ENCODE measurements around the gene APOL3.
"Not testable (repeated sequence)": the region's sequence is repeated elsewhere in the genome, so short reads cannot be mapped to it uniquely, and the experiment has no call there.

The APOL3 gene

DNA sequence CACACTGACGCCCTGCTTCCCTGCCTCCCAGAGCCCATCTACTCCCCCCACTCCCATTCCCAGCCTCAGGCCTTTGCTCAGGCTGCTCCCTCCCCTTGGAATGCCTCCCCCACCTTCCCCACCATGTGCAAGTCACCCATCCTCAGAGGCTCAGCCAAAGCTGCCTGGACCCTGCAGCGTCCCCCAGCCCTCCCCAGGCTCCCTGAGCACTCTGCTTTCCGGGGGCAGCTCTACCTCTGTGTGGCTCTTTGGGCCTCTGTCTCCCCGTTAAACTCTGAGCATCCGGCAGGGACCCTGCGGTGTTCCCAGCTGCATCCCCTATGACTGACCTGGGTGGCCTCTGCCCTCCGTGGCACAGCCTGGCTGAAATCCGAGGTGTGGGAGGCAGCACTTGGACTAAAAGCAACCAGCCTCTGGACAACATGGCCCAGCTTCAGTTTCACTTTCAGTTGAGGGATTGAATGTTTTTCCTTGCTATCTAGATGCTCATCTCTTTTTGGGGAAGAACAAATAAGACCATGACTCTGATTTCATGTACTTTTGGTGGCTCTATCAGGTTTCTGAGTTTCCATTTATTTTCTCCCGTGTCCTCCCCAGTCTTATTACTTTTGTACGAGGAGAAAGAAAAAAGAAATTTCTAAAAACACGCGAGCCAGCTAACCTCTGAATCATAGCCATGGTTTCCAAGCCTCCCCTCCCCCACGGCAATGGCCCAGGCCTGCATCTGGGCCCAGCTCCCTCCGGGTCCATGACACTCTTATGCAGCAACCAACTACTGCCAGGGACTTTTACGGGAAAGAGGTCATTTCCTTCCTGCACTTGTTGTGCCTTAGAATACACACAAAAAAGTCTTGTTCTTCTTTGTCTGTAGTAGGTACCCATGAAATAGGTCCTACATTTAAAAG is 3.8 kb downstream of the APOL3 start:
- no peak for DNase-seq

DNA sequence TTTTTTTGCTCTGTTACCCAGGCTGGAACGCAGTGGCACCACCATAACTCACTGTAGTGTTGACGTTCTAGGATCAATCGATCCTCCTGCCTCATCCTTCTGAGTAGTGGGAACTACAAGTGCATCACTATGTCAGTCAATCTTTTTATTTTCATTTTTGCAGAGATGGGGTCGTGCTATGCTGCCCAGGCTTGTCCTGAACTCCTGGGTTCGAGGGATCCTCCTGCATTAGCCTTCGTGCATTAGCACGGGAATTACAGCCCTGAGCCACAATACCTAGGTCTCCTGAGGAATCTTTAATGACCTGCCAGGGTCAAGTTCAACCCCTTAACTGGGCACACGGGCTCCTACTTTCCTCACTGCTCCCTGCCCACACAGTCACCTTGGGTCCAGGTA is 4.4 kb downstream of the APOL3 start:
- DNase-seq = no peak

DNA sequence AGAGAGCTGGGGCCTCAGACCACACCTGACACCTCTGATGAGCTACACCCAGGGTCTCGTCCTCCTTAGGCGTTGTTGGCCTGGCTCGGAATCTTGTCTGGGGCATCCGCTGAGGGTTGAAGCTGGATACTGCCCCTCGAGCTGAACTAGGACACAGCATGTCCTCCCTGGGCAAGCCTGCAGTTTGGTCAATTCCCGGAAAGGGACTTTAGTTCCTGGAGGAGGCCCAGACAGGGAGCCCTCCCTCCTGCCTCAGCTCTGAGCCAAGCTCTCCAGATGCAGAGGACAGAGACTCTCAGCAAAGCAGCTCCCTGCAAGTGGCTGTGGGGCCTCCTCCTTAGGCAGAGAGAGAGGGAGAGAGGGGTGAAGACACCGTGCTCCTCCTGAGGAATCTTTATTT is 4.9 kb downstream of the APOL3 start:
- no peak for DNase-seq

DNA sequence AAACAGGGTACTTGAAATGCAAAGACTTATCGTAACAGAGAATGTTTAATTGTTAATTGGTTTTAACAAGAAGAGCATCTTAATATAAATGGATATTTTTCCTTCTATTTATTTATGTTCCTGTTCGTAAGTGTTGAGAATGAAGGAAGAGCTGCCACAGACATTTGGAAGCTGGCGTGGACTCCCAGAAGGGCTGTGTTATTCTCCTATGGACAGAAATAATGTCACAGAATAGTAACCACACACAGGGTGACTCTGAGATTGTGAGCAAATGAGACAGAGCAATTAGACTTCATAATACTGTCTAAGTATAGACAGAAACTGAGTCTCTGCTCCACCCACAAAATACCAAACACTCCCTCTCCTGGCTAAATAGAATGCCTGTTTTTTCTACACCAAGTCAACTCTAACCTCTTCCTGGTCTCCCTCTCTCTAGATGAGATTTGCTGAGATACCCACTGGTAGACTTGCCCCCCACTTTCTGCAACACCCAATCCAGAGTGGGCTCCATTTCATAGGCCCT is 6.1 kb downstream of the APOL3 start:
- DNase-seq = no peak

DNA sequence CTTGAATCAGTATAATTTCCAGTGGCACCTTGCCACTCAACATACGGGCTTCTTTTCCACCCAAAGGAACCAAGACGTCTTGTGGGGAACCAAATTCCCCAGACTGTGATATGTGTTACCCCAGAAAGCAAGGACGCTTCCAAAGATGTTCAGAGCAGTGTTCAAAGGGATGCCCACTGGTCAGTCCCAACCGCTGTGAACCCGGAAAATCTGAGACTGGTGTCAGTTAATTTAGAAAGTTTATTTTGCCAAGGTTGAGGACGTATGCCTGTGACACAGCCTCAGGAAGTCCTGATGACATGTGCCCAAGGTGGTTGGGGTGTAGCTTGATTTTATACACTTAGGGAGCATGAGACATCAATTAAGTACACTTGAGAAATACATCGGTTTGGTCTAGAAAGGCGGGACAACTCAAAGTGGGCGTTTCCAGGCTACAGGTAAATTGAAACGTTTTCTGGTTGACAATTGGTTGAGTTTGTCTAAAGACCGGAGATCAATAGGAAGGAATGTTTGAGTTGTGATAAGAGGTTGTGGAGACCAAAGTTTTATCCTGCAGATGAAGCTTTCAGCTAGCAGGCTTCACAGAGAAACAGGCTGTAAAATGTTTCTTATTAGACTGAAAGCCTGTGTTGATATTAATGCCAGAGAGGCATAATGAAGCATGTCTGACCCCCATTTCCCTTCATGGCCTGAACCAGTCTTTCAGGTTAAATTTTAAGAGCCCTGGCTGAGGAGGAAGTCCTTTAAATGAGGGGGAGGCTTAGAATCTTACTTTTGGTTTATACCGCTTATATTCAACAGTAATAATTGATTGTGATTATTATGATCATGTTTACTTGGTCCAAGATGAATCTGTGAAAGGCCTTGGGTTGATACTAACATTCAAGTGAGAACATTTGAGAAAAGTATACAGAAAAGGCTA is 6.8 kb downstream of the APOL3 start:
- DNase-seq = no peak

DNA sequence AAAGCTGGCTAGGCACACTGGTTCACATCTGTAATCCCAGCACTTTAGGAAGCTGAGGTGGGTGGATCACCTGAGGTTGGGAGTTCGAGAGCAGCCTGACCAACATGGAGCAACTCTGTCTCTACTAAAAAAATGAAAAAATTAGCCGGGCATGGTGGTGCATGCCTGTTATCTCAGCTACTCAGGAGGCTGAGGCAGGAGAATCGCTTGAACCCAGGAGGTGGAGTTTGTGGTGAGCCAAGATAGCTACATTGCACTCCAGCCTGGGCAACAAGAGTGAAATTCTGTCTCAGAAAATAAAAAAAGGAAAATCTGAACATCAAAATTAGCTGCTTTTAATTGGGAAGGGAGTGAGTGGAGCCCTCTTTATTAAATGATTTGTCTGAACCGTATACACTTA is 7.7 kb downstream of the APOL3 start:
- not testable (repeated sequence) for DNase-seq

DNA sequence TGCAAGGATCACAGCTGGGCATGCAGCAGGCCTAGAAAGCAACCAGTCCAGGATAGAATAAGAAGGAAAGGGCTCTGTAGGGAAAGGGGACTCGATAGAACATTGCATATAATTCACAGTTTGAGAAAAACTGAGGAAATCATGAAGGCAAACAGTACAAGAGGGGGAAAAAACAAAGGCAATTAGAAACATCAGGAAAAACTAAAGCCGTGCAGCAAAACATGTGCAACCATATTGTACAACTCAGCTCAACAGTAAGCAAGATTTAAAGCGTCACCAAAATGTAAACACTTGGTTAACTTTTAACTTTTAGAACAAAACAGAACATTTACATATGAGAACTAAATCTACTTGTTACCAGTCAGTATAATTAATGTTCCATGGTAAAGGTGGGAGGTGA is 8.5 kb downstream of the APOL3 start:
- DNase-seq = no peak

DNA sequence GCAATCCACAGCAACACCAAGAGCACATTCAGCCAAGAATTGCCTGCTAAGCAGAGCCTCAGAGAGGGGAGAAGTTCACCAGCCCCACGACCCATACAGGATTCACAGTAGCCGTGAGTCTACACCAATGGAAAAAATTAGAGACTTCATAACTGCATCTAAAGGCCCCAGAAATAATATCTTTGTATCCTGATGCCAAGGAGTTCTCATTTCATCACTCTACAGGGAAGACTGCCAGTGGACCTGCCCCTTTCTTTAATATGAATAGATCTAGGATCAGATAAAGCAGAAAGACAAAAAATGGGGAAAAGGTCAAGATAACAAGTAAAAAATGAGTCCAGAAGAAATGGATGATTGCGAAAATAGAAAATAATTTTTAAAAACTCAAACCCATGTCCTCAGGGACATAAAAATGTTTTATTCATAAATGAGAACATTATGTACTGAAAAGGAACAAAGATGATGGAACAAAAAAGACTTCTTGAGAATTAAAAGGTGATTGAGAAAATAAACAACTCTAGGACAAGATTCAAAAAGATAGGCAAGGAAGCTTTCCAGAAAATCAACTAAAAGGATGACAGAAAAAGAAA is 9.5 kb downstream of the APOL3 start:
- DNase-seq = no peak

DNA sequence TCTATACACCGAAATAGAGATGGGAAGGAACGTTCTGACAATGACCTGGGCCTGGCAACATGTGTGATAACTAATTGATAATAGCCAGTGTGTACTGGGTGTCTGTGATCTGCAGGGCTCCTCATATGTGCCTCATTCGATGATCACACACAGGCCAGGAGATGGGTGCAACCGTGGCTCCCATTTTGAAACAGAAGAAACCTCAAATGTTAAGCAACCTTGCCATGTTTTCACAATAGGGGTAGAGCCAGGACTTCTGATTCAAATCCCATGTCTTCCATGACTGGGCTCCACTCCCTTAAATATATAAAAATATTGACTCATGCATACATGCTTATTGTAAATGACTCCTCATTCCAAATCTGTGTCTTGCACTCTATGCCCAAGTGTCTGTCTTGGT is 11.1 kb downstream of the APOL3 start:
- no peak for DNase-seq

DNA sequence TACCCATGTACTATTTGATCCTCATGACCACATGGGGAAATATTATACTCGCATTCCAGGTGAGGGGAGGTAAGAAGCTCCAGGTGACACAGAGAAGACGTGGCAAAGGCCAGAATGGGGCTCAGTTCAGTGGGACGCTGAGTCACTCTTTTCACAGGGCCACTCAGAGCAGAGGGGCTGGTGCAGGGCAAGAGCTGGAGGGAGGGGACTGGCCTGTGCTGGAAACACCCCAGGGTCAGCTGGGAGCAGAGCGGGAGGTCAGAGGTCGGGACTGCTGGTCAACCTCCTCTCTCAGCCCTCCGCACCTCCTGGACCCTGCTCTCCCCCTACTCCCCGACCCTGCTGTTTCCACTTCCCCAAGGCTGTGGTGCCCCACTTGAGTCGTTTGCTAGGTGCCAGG is 12.1 kb downstream of the APOL3 start:
- DNase-seq = no peak

DNA sequence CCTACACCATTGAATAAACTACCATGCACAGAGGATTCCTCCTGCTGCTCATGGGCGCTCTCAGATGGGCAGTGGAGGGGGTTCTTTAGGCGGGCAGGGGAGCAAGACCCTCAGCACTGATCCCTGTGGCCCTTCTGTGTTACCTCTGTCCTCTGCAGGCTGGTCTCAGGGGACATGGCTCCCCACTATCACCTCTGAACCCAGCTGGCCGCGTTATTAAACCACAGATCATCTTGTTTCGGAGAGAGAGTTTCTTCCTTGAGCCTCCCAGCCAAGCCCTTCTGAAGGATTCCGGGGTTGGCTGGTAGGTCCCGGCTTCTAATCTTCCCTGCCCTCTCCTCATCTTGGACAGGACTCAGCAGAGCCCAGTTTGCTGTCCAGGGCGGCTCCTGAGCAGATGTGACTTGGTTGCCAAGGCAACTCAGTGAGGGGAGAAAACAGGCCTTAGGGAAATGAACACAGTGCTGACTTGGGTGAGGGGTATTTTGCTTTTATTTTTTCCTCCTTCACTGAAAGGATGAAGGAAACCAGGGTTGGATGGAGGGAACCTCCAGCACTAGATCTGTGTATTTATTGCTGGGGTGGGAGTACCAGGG is 13.3 kb downstream of the APOL3 start:
- no peak for DNase-seq

DNA sequence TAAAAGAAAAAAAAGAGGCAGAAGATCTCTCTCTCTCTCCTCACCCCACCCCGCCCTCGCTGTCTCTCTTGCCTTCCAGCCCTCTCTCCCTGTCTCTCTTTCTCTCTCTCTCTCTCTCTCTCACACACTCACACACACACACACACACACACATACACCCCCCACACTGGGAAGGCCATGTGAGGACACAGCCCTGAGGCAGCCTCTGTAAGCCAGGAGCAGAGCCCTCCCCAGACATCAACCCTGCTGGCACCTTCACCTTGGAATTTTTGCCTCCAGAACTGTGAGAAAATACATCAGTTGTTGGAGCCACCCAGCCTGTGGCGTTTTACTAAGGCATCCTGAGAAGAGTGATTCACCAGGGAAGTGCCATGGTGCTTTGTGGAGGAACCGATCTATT is 14.7 kb downstream of the APOL3 start:
- DNase-seq = no peak

DNA sequence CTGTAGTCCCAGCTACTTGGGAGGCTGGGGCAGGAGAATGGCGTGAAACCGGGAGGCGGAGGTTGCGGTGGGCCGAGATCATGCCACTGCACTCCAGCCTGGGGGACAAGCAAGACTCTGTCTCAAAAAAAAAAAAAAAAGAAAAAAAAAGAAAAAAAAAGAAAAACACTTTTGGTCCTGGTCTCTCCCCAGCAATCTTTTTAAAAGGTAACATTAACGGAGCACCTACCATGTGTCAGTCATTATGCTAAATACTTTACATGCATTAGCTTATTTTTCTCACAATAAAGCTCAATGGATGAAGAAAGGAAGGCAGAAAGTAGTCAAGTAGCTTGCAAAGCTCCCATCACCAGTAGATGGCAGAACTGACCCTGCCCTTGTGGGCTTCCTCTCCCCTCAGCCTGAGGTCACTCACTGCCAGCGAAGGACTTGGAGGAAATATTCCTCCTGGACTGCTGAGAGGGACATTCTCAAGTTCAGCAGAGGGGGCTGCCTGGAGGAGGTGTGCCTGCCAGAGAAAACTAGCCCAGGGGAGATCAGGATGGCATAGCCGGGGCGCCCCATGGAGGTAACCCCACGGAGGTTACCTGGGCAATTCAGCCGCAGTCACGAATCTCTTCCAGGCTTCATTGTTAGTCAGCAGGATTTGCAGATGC is 15.5 kb downstream of the APOL3 start:
- DNase-seq = peak; percentile 16

DNA sequence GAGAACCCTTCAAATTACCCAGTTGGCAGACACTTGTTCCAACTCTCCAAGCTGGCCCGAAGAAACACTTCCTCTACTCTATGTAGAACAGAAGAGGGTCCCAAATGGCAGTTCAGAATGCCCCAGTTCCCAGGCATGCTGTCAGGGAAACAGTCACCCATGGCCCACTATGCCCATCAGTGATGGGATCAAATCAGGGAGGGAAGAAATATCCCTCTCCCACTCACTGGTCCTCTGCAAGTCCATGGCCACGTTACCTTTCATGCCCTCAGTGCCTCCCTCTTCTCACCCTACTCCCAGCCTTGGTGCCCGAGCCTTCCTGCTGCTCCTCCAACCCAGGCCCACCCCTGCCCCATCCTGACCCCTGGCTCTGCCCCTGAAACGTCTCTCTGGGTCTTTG is 16.6 kb downstream of the APOL3 start:
- DNase-seq = no peak

DNA sequence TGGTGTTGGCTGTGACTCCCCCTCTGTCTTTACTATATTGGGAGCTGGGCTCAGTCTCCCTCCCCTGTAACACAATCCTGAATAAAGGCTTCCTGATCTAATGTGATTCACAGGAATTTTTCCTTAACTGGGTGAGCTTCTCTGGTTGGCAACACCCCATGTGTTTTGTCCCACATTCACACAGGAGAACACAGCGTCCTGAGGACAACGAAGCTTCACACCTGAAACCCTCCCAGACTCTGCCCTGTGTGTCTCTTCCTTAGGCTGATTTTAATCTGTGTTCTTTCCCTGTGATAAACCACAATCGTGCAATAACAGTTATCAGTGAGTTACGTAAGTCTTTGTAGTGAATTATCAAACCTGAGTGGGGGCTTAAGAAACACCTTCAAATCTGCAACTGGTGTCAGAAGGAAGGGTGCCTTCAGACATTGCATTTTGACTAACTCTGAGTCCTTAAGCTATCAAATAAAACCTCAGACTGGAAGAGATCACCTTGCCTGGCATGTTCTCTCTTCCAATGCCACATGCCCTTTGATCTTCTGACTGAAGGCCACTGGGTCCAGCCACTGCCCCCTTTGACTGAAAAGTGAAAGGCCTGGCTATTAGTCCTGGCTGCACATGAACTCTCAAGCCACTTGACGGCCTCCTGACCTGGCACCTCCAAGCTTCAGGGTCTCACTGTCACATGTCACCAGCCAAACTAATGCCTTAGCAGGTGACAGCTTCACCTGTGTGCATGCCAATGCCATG is 17.3 kb downstream of the APOL3 start:
- no peak for DNase-seq

DNA sequence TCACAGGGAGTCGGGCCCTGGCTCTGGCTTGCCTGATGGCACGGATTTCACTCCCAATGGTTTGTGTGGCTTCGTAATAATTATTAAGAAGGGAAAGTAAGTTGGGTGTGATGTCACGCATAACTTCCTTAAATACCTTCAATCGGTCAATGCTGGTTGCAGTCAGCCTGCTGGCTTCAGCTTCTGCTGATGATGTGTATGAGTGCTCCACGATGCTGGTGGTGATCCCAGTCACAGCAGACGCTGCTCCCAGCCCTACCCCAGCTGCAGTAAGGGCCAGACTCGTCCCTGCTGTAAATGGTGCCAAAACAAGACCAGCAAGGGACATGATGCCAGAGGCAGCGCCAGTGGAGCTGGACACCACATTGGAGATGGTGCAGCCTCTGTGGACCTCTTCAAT is 19.1 kb downstream of the APOL3 start:
- DNase-seq = no peak

DNA sequence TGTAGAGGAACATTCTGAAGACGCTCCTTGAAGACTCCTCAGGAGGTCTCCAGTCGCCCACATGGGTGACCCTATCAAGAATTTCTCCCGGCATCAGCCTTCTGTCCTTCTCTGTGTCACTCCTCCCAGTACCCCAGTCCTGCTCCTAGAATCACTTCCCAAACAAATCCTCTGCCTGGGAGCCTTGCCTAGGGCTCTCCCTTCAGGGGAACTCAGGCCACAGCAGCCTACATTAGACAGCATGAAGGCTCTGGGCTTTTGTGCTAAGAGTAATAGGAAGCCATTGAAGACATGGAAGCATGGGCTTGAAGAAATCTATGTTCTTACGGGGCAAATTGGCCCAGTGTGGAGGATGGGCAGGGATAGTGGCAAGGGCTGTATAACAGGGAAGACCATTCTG is 21.8 kb downstream of the APOL3 start:
- DNase-seq = not testable (repeated sequence)

DNA sequence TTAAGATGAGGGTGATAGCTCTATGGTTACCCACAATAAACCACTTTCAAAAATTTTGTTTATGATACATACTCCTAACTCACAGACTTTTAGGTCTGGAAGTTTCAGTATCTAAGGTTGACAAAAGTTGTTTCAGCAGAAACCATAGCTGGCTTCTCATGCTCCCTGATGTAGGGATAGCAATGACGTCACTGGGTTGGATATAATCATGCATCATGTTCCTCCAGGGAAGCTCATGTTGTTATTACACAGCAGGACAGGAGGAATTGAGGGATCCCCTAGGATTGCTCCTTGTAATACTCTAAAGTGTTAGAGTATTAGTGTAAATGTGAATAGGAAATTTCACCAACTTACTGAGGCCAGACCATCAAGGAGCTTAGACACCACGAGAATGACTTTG is 23.6 kb downstream of the APOL3 start:
- no peak for DNase-seq

DNA sequence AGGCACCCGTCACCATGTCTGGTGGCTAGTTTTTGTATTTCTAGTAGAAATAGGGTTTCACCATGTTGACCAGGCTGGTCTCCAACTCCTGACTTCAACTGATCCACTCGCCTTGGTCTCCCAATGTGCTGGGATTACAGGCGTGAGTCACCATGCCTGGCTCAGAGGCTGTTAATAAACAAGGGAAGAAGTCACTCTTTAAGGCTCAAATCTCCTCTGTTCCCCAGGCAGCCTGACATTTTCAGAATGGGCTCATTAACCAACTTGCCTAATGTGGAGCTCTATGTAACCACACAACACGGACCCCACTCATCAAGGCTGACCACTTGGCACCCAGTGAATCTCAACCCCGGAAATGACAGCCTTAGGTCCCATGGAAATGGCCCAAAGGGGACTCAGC is 24.1 kb downstream of the APOL3 start:
- DNase-seq = no peak

DNA sequence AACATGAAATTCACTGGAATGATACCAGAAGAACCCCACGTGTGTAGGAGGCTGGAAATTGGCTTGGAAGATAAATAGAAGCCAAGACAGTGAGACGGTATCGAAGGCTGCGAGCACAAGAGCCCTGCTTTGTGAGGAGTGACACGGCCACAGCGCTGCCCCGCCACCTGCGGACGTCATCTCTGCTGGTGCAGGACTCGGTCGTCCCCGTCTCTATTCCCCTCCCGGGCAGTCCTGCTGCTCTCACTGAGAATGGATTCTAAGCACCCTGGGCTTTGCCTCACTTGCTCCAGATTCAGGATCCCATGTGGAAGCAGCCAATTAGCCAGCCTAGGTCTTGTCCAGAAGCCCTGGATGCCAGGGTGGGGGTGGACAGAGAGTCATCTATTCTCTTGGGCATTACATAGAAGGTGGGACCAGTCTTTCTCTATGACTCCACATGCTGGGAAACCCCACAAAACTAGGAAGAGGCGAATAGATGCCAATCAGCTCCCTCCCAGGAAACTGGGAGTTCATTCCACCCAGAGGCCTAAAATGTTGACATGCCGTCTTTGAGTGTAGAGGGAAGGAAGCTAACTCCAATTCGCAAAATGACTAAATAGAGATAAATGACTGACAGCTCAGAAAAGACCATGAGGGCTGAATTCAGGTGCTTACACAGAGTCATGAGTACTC is 25.1 kb downstream of the APOL3 start:
- no peak for DNase-seq

DNA sequence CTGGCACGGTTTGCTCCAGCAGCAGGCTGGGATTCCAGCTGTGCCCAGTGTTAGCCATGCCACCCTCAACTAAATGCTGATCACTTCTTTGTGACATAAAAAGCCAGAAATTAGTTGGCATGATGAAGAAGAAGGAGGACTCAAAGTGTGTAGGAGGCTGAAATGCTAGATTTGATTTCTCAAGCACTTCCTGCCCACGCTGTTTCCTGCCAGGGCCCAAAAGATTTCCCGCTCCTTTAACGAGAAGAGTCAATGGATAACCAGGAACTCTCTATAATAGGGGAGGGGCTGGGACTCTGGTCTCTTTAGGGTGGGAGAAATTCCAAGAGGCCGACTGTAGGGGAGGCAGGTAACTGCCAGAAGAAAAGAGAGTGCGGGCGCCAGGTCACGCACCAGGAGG is 26.4 kb downstream of the APOL3 start:
- no peak for DNase-seq
